ENCODE results near the gene ANKZF1.

Gene ANKZF1

GRCh38 chr2:219207884-219208740 is 21.5 kb upstream of the ANKZF1 start:
- Histone ChIP-seq H3K4me1 (ENCODE audit: control insufficient read depth in 1 of 2, insufficient read depth in 2 of 2, low read length in 2 of 2) (peaks cover 19 to 26% of the 10 kb centered on the region in 2 donors), H3K9me3 (ENCODE audit: control insufficient read depth in 1 of 2, low read length in 2 of 2) (no peaks in the 10 kb centered on the region), H3K27me3 (ENCODE audit: control insufficient read depth in 1 of 2, insufficient read depth in 2 of 2, low read length in 2 of 2) (no peaks in the 10 kb centered on the region), H3K36me3 (ENCODE audit: control insufficient read depth in 1 of 2, insufficient read depth in 2 of 2, low read length in 2 of 2) (peaks cover 0 to 31% of the 10 kb centered on the region in 2 donors), H3K4me3 (ENCODE audit: low read depth in 1 of 2, low read length in 2 of 2) (peak overlapping the region in 1 of 2 donors; percentile 75), H3K27ac (ENCODE audit: low read depth, low read length) (no peak overlapping the region), H3K9ac (ENCODE audit: low read depth in 1 of 2, low read length in 2 of 2) (peak overlapping the region; percentile 51 to 93)

GRCh38 chr2:219209236-219210195 is 20.1 kb upstream of the ANKZF1 start:
- peaks cover 5 to 45% of the 10 kb centered on the region in 2 donors for H3K36me3 ChIP-seq (ENCODE audit: control insufficient read depth in 1 of 2, insufficient read depth in 2 of 2, low read length in 2 of 2)
- no peak overlapping the region for H3K4me3 ChIP-seq (ENCODE audit: low read depth in 1 of 2, low read length in 2 of 2)
- H3K4me1 ChIP-seq (ENCODE audit: control insufficient read depth in 1 of 2, insufficient read depth in 2 of 2, low read length in 2 of 2) = peaks cover 19 to 26% of the 10 kb centered on the region in 2 donors
- H3K9ac ChIP-seq (ENCODE audit: low read depth in 1 of 2, low read length in 2 of 2) = no peak overlapping the region
- H3K27ac ChIP-seq (ENCODE audit: low read depth, low read length) = no peak overlapping the region
- H3K9me3 ChIP-seq (ENCODE audit: control insufficient read depth in 1 of 2, low read length in 2 of 2) = no peaks in the 10 kb centered on the region
- H3K27me3 ChIP-seq (ENCODE audit: control insufficient read depth in 1 of 2, insufficient read depth in 2 of 2, low read length in 2 of 2) = no peaks in the 10 kb centered on the region

- Histone ChIP-seq H3K27me3 (ENCODE audit: control insufficient read depth in 1 of 2, insufficient read depth in 2 of 2, low read length in 2 of 2) (no peaks in the 10 kb centered on the region), H3K9me3 (ENCODE audit: control insufficient read depth in 1 of 2, low read length in 2 of 2) (no peaks in the 10 kb centered on the region), H3K27ac (ENCODE audit: low read depth, low read length) (no peak overlapping the region), H3K4me1 (ENCODE audit: control insufficient read depth in 1 of 2, insufficient read depth in 2 of 2, low read length in 2 of 2) (peaks cover 19 to 26% of the 10 kb centered on the region in 2 donors), H3K4me3 (ENCODE audit: low read depth in 1 of 2, low read length in 2 of 2) (no peak overlapping the region), H3K9ac (ENCODE audit: low read depth in 1 of 2, low read length in 2 of 2) (no peak overlapping the region), H3K36me3 (ENCODE audit: control insufficient read depth in 1 of 2, insufficient read depth in 2 of 2, low read length in 2 of 2) (peaks cover 9 to 51% of the 10 kb centered on the region in 2 donors)
Measured at GRCh38 chr2:219210196-219210885, 19.3 kb upstream of the ANKZF1 start.

- Histone ChIP-seq H3K36me3 (ENCODE audit: control insufficient read depth in 1 of 2, insufficient read depth in 2 of 2, low read length in 2 of 2) (peaks cover 9 to 51% of the 10 kb centered on the region in 2 donors), H3K27ac (ENCODE audit: low read depth, low read length) (no peak overlapping the region)
Measured at GRCh38 chr2:219210886-219211362, 18.7 kb upstream of the ANKZF1 start.

GRCh38 chr2:219213026-219213415 is 16.6 kb upstream of the ANKZF1 start:
- no peak overlapping the region for H3K9ac ChIP-seq (ENCODE audit: low read depth in 1 of 2, low read length in 2 of 2)
- no peak overlapping the region for H3K4me3 ChIP-seq (ENCODE audit: low read depth in 1 of 2, low read length in 2 of 2)
- H3K9me3 ChIP-seq (ENCODE audit: control insufficient read depth in 1 of 2, low read length in 2 of 2) = no peaks in the 10 kb centered on the region
- H3K27ac ChIP-seq (ENCODE audit: low read depth, low read length) = no peak overlapping the region
- H3K4me1 ChIP-seq (ENCODE audit: control insufficient read depth in 1 of 2, insufficient read depth in 2 of 2, low read length in 2 of 2) = peaks cover 9 to 17% of the 10 kb centered on the region in 2 donors
- no peaks in the 10 kb centered on the region for H3K27me3 ChIP-seq (ENCODE audit: control insufficient read depth in 1 of 2, insufficient read depth in 2 of 2, low read length in 2 of 2)
- peaks cover 9 to 50% of the 10 kb centered on the region in 2 donors for H3K36me3 ChIP-seq (ENCODE audit: control insufficient read depth in 1 of 2, insufficient read depth in 2 of 2, low read length in 2 of 2)

More at GRCh38 chr2:219210886-219211362, 18.7 kb upstream of the ANKZF1 start:
- no peaks in the 10 kb centered on the region for H3K27me3 ChIP-seq (ENCODE audit: control insufficient read depth in 1 of 2, insufficient read depth in 2 of 2, low read length in 2 of 2)
- H3K9ac ChIP-seq (ENCODE audit: low read depth in 1 of 2, low read length in 2 of 2) = no peak overlapping the region
- no peak overlapping the region for H3K4me3 ChIP-seq (ENCODE audit: low read depth in 1 of 2, low read length in 2 of 2)
- H3K9me3 ChIP-seq (ENCODE audit: control insufficient read depth in 1 of 2, low read length in 2 of 2) = no peaks in the 10 kb centered on the region
- H3K4me1 ChIP-seq (ENCODE audit: control insufficient read depth in 1 of 2, insufficient read depth in 2 of 2, low read length in 2 of 2) = peaks cover 18 to 22% of the 10 kb centered on the region in 2 donors

- no peak overlapping the region for H3K27ac ChIP-seq (ENCODE audit: low read depth, low read length)
- H3K36me3 ChIP-seq (ENCODE audit: control insufficient read depth in 1 of 2, insufficient read depth in 2 of 2, low read length in 2 of 2) = peaks cover 9 to 44% of the 10 kb centered on the region in 2 donors
- H3K4me1 ChIP-seq (ENCODE audit: control insufficient read depth in 1 of 2, insufficient read depth in 2 of 2, low read length in 2 of 2) = peaks cover 9 to 17% of the 10 kb centered on the region in 2 donors
- H3K4me3 ChIP-seq (ENCODE audit: low read depth in 1 of 2, low read length in 2 of 2) = no peak overlapping the region
- no peaks in the 10 kb centered on the region for H3K9me3 ChIP-seq (ENCODE audit: control insufficient read depth in 1 of 2, low read length in 2 of 2)
- no peaks in the 10 kb centered on the region for H3K27me3 ChIP-seq (ENCODE audit: control insufficient read depth in 1 of 2, insufficient read depth in 2 of 2, low read length in 2 of 2)
- no peak overlapping the region for H3K9ac ChIP-seq (ENCODE audit: low read depth in 1 of 2, low read length in 2 of 2)
Measured at GRCh38 chr2:219213486-219214071, 16.0 kb upstream of the ANKZF1 start.

GRCh38 chr2:219214141-219214540 is 15.5 kb upstream of the ANKZF1 start:
- H3K27me3 ChIP-seq (ENCODE audit: control insufficient read depth in 1 of 2, insufficient read depth in 2 of 2, low read length in 2 of 2) = no peaks in the 10 kb centered on the region
- peaks cover 9 to 39% of the 10 kb centered on the region in 2 donors for H3K36me3 ChIP-seq (ENCODE audit: control insufficient read depth in 1 of 2, insufficient read depth in 2 of 2, low read length in 2 of 2)
- no peak overlapping the region for H3K27ac ChIP-seq (ENCODE audit: low read depth, low read length)
- no peaks in the 10 kb centered on the region for H3K9me3 ChIP-seq (ENCODE audit: control insufficient read depth in 1 of 2, low read length in 2 of 2)
- peaks cover 11 to 18% of the 10 kb centered on the region in 2 donors for H3K4me1 ChIP-seq (ENCODE audit: control insufficient read depth in 1 of 2, insufficient read depth in 2 of 2, low read length in 2 of 2)
- no peak overlapping the region for H3K9ac ChIP-seq (ENCODE audit: low read depth in 1 of 2, low read length in 2 of 2)
- no peak overlapping the region for H3K4me3 ChIP-seq (ENCODE audit: low read depth in 1 of 2, low read length in 2 of 2)

GRCh38 chr2:219214786-219215185 is 14.8 kb upstream of the ANKZF1 start:
- Histone ChIP-seq H3K36me3 (ENCODE audit: control insufficient read depth in 1 of 2, insufficient read depth in 2 of 2, low read length in 2 of 2) (peaks cover 9 to 37% of the 10 kb centered on the region in 2 donors), H3K9ac (ENCODE audit: low read depth in 1 of 2, low read length in 2 of 2) (no peak overlapping the region), H3K4me3 (ENCODE audit: low read depth in 1 of 2, low read length in 2 of 2) (no peak overlapping the region)

GRCh38 chr2:219215871-219216534 is 13.6 kb upstream of the ANKZF1 start:
- no peaks in the 10 kb centered on the region for H3K27me3 ChIP-seq (ENCODE audit: control insufficient read depth in 1 of 2, insufficient read depth in 2 of 2, low read length in 2 of 2)
- H3K9ac ChIP-seq (ENCODE audit: low read depth in 1 of 2, low read length in 2 of 2) = no peak overlapping the region
- H3K4me3 ChIP-seq (ENCODE audit: low read depth in 1 of 2, low read length in 2 of 2) = no peak overlapping the region
- H3K36me3 ChIP-seq (ENCODE audit: control insufficient read depth in 1 of 2, insufficient read depth in 2 of 2, low read length in 2 of 2) = peaks cover 21 to 42% of the 10 kb centered on the region in 2 donors
- H3K27ac ChIP-seq (ENCODE audit: low read depth, low read length) = no peak overlapping the region
- peaks cover 21 to 27% of the 10 kb centered on the region in 2 donors for H3K4me1 ChIP-seq (ENCODE audit: control insufficient read depth in 1 of 2, insufficient read depth in 2 of 2, low read length in 2 of 2)
- H3K9me3 ChIP-seq (ENCODE audit: control insufficient read depth in 1 of 2, low read length in 2 of 2) = no peaks in the 10 kb centered on the region

More at GRCh38 chr2:219214786-219215185, 14.8 kb upstream of the ANKZF1 start:
- H3K27me3 ChIP-seq (ENCODE audit: control insufficient read depth in 1 of 2, insufficient read depth in 2 of 2, low read length in 2 of 2) = no peaks in the 10 kb centered on the region
- peaks cover 17 to 24% of the 10 kb centered on the region in 2 donors for H3K4me1 ChIP-seq (ENCODE audit: control insufficient read depth in 1 of 2, insufficient read depth in 2 of 2, low read length in 2 of 2)
- no peaks in the 10 kb centered on the region for H3K9me3 ChIP-seq (ENCODE audit: control insufficient read depth in 1 of 2, low read length in 2 of 2)
- H3K27ac ChIP-seq (ENCODE audit: low read depth, low read length) = no peak overlapping the region

Data from duodenal mucosa (tissue), 2 donors.